Measurements from ENCODE around the gene IRAK2.

Gene IRAK2

GRCh38 chr3:10205451-10206165 is 40.9 kb downstream of the IRAK2 start:
- Mint-ChIP-seq H3K36me3 (peaks cover 15% of the 10 kb centered on the region), H3K9me3 (no peaks in the 10 kb centered on the region), H3K27me3 (no peaks in the 10 kb centered on the region), H3K27ac (no peak overlapping the region), H3K4me1 (peaks cover 38% of the 10 kb centered on the region), H3K4me3 (no peak overlapping the region)
- DNase-seq: no peak
- CTCF ChIA-PET: interaction anchor here (1.0 to 1.3 kb wide), 2 partner anchors 9 to 12 kb away, joined by 3 to 5 read pairs; no protein-coding TSS in a partner anchor

DNA sequence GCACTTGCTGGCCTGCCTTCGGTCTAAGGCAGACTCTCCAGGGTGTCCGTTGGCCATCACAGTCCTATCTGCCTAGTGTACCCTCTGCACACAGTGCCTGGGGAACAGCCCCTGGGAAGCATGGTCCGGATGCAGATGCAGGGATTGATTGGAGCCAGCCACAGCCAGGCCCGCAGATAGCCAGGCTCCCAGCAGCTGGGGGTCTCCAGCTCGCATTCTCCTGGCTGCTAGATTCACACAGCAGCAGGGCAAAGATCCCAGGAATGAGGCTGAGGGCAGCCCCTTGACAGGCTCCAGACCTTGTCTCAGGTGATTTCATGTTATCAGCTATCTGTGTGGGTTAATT is 41.4 kb downstream of the IRAK2 start:
- CTCF ChIA-PET: interaction anchor here (1.0 kb wide), 1 partner anchor 9 kb away, joined by 3 read pairs; no protein-coding TSS in a partner anchor
- Mint-ChIP-seq H3K4me1 (peaks cover 33% of the 10 kb centered on the region), H3K27me3 (no peaks in the 10 kb centered on the region), H3K27ac (no peak overlapping the region), H3K4me3 (no peak overlapping the region), H3K36me3 (peaks cover 13% of the 10 kb centered on the region), H3K9me3 (no peaks in the 10 kb centered on the region)
- DNase-seq: no peak

GRCh38 chr3:10213156-10213792 is 48.6 kb downstream of the IRAK2 start:
- CTCF ChIA-PET: interaction anchor here (0.7 to 1.8 kb wide), 5 partner anchors 9 to 77 kb away, joined by 3 to 5 read pairs (median 3); no protein-coding TSS in a partner anchor
- H3K27ac Mint-ChIP-seq: no peak overlapping the region
- no peak for DNase-seq
- H3K4me3 Mint-ChIP-seq: no peak overlapping the region
- peaks cover 21% of the 10 kb centered on the region for H3K36me3 Mint-ChIP-seq
- no peaks in the 10 kb centered on the region for H3K27me3 Mint-ChIP-seq
- H3K9me3 Mint-ChIP-seq: peaks cover 8% of the 10 kb centered on the region
- H3K4me1 Mint-ChIP-seq: peaks cover 2% of the 10 kb centered on the region

DNA sequence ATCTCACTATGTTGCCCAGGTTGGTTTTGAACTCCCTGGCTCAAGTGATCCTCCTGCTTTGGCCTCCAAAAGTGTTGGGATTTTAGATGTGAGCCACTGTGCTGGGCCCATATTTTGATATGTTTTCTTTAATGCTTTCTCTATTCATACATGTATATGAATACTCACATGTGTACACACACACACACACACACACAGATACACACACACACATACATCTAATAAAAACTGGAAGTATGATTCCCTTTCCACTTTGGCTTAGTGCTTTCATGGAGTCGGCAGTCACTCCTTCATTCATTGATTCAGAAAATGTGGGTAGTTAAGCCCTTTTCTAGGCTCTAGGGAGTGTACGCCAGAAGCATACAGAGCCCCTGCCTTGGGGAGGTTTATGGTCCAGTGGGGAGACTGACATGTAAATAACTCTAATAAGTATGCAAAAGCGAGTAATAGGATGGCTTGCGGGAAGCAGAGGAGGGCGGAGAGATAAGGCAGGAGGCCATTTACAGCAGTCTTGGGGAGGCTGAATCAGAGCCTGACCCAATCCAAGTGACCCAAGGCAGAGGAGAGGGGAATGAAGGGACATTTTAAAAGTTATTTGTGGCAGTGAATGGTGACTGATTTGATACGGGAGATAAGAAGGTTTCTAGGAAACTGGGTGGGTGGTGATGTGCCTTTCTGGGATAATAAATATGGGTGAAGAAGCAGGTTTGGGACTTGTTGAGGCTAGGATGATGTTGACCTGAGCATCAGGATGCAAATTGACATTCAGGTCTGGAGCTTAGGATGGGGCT is 51.1 kb downstream of the IRAK2 start:
- H3K27ac Mint-ChIP-seq: no peak overlapping the region
- peaks cover 8% of the 10 kb centered on the region for H3K9me3 Mint-ChIP-seq
- DNase-seq: no peak
- H3K4me3 Mint-ChIP-seq: no peak overlapping the region
- peaks cover 15% of the 10 kb centered on the region for H3K4me1 Mint-ChIP-seq
- CTCF ChIA-PET: interaction anchor here (1.1 kb wide), 1 partner anchor 10 kb away, joined by 3 read pairs; no protein-coding TSS in a partner anchor
- peaks cover 25% of the 10 kb centered on the region for H3K36me3 Mint-ChIP-seq
- no peaks in the 10 kb centered on the region for H3K27me3 Mint-ChIP-seq

- Mint-ChIP-seq H3K27ac (no peak overlapping the region), H3K4me1 (peaks cover 28% of the 10 kb centered on the region), H3K36me3 (peaks cover 33% of the 10 kb centered on the region), H3K4me3 (no peak overlapping the region), H3K9me3 (peaks cover 8% of the 10 kb centered on the region), H3K27me3 (no peaks in the 10 kb centered on the region)
- no peak for DNase-seq
- CTCF ChIA-PET: no interaction called here
Measured at GRCh38 chr3:10217359-10217758, 52.6 kb downstream of the IRAK2 start.

DNA sequence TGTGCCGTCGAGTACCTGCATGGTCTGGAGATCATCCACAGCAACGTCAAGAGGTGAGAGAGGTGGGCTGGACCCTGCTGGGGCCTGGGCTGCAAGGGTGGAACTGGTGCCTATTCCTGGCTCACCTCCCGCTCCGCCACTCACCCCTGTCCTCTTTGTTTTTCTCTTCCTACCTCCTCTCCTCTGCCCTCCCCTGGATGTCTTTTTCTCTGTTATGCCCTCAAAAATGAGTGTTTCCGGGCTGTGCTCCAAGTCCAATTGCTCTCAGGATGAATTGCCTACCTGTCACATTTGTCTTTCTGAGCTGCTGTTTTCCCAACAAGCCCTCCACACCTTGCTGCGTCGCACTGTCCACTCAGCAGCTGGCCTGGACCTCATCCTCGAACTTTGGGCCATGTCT is 55.0 kb downstream of the IRAK2 start:
- Mint-ChIP-seq H3K9me3 (peaks cover 8% of the 10 kb centered on the region), H3K4me3 (no peak overlapping the region), H3K27ac (peak overlapping the region; percentile 42), H3K27me3 (no peaks in the 10 kb centered on the region), H3K4me1 (peaks cover 51% of the 10 kb centered on the region), H3K36me3 (peaks cover 42% of the 10 kb centered on the region)
- no peak for DNase-seq
- CTCF ChIA-PET: interaction anchor here (1.5 kb wide), 1 partner anchor 16 kb away, joined by 4 read pairs; no protein-coding TSS in a partner anchor

DNA sequence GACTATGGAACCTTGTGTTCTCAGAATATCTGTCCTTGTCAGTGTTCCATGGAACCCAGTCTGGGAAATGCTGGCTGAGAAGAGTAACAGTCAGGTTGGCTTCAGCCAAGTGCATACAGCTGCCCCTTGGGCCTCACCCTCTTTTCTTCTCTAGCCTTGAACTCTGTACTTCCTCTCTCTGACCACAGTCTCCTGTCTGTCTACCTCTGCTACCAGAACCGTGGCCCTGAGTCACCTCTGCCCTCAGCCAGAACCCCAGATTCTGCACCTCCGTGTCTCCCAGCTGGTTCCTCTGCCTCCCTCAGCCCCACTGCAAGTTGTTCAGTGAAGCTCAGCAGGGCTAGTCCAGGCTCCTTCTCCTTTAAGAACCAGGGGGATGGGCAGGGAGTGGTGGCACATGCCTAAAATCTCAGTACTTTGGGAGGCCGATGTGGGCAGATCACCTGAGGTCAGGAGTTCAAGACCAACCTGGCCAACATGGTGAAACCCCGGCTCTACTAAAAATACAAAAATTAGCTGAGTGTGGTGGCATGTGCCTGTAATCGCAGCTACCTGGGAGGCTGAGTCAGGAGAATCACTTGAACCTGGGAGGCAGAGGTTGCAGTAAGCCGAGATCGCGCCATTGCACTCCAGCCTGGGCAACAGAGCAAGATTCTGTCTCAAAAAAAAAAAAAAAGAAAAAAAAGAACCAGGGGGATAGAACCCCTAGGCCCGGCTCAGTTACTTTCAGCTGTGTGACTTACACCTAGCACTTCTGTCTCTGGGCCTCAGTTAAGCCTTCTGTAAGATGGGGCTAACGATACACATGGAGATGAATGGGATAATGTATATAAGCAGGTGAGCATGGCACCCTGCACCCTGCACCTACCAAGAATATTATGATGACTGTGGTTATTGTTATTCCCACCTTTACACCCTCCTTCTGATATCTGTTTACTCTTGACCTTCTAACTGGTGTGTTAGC is 59.2 kb downstream of the IRAK2 start:
- H3K4me3 Mint-ChIP-seq: no peak overlapping the region
- CTCF ChIA-PET: interaction anchor here (0.6 to 2.2 kb wide), 15 partner anchors 18 to 173 kb away, joined by 3 to 14 read pairs (median 4); no protein-coding TSS in a partner anchor
- peak; percentile 64 for DNase-seq
- peaks cover 33% of the 10 kb centered on the region for H3K36me3 Mint-ChIP-seq
- H3K4me1 Mint-ChIP-seq: peaks cover 84% of the 10 kb centered on the region
- no peaks in the 10 kb centered on the region for H3K27me3 Mint-ChIP-seq
- peak overlapping the region; percentile 50 for H3K27ac Mint-ChIP-seq
- H3K9me3 Mint-ChIP-seq: no peaks in the 10 kb centered on the region

- peak overlapping the region; percentile 16 for H3K4me3 Mint-ChIP-seq
- DNase-seq: peak; percentile 77
- no peaks in the 10 kb centered on the region for H3K27me3 Mint-ChIP-seq
- peaks cover 31% of the 10 kb centered on the region for H3K36me3 Mint-ChIP-seq
- H3K9me3 Mint-ChIP-seq: no peaks in the 10 kb centered on the region
- peaks cover 83% of the 10 kb centered on the region for H3K4me1 Mint-ChIP-seq
- CTCF ChIA-PET: interaction anchor here (0.8 kb wide), 1 partner anchor 38 kb away, joined by 4 read pairs; no protein-coding TSS in a partner anchor
- peak overlapping the region; percentile 88 for H3K27ac Mint-ChIP-seq
Measured at GRCh38 chr3:10224794-10225665, 60.3 kb downstream of the IRAK2 start.

DNA sequence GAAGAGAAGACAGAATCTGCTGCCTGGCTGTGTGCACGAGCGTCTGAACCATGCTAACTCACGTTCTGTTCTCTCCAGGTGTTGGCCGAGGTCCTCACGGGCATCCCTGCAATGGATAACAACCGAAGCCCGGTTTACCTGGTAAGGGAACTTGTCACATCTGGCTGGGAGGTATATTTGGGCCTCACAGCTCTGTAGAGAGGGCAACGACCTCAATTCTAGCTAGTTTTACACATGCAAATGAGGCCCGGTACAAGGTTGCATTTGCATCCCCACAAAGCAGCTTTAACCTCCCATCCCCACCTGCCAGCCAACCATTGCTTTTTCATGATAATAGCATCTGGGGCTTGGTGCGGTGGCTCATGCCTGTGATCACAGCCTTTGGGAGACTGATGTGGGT is 61.6 kb downstream of the IRAK2 start:
- Mint-ChIP-seq H3K27ac (no peak overlapping the region), H3K4me3 (no peak overlapping the region), H3K36me3 (peaks cover 28% of the 10 kb centered on the region), H3K27me3 (no peaks in the 10 kb centered on the region), H3K4me1 (peaks cover 72% of the 10 kb centered on the region), H3K9me3 (no peaks in the 10 kb centered on the region)
- CTCF ChIA-PET: interaction anchor here (0.8 to 1.3 kb wide), 6 partner anchors 17 to 63 kb away, joined by 3 to 4 read pairs (median 3); no protein-coding TSS in a partner anchor
- no peak for DNase-seq

- Mint-ChIP-seq H3K4me1 (peaks cover 57% of the 10 kb centered on the region), H3K27ac (peak overlapping the region; percentile 67), H3K27me3 (no peaks in the 10 kb centered on the region), H3K4me3 (no peak overlapping the region), H3K36me3 (peaks cover 13% of the 10 kb centered on the region), H3K9me3 (no peaks in the 10 kb centered on the region)
- CTCF ChIA-PET: no interaction called here
- peak; percentile 40 for DNase-seq
Measured at GRCh38 chr3:10228248-10228950, 63.7 kb downstream of the IRAK2 start.

DNA sequence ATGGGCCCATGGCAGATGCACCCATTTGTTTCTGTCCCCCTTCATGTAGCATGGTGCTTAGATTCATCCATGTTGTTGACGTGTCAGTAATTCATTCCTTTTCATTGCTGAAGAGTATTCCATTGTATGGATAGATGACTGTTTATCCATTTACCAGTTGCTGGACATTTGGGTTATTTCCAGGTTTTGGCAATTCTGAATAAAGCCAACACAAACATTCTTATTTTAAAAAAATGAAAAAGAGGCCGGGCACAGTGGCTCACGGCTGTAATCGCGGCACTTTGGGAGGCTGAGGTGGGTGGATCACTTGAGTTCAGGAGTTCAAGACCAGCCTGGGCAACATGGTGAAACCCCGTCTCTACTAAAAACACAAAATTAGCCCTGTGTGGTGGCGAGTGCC is 64.9 kb downstream of the IRAK2 start:
- Mint-ChIP-seq H3K9me3 (no peaks in the 10 kb centered on the region), H3K4me3 (no peak overlapping the region), H3K27me3 (no peaks in the 10 kb centered on the region), H3K36me3 (peaks cover 8% of the 10 kb centered on the region), H3K4me1 (peaks cover 45% of the 10 kb centered on the region), H3K27ac (peak overlapping the region; percentile 73)
- DNase-seq: no peak
- CTCF ChIA-PET: interaction anchor here (0.9 kb wide), 1 partner anchor 34 kb away, joined by 3 read pairs; no protein-coding TSS in a partner anchor

GRCh38 chr3:10232137-10232536 is 67.4 kb downstream of the IRAK2 start:
- H3K4me1 Mint-ChIP-seq: peaks cover 34% of the 10 kb centered on the region
- DNase-seq: no peak
- peaks cover 12% of the 10 kb centered on the region for H3K36me3 Mint-ChIP-seq
- no peak overlapping the region for H3K27ac Mint-ChIP-seq
- H3K4me3 Mint-ChIP-seq: no peak overlapping the region
- H3K9me3 Mint-ChIP-seq: no peaks in the 10 kb centered on the region
- CTCF ChIA-PET: no interaction called here
- H3K27me3 Mint-ChIP-seq: no peaks in the 10 kb centered on the region

All from activated naive CD4-positive, alpha-beta T cell treated with anti-CD3 and anti-CD28 coated beads, Interleukin-2, amount 10 ng/mL, durations not matched to agents 7 days and 5 days (primary cell).